Mucosa of rectum (tissue), 2 donors: ENCODE data around the gene ELOVL1.

Experiments used
- H3K27ac ChIP-seq, 2 donors: one replicate each; pipeline ENCODE4 v1.7.0; 2013; ENCODE audit warnings: inconsistent platforms in 2 of 2, low read depth in 2 of 2, low read length in 2 of 2
- H3K27me3 ChIP-seq, 2 donors: one replicate each; pipeline ENCODE4 v1.7.0; 2013; ENCODE audit warnings: low read length in 2 of 2; ENCODE audit not compliant: control insufficient read depth in 2 of 2, insufficient read depth in 2 of 2
- H3K36me3 ChIP-seq, 2 donors: one replicate each; pipeline ENCODE4 v1.7.0; 2013; ENCODE audit warnings: low read length in 2 of 2; ENCODE audit not compliant: control insufficient read depth in 2 of 2, insufficient read depth in 2 of 2
- H3K4me1 ChIP-seq, 2 donors: one replicate each; pipeline ENCODE4 v1.7.0; 2013; ENCODE audit warnings: low read length in 2 of 2, mild to moderate bottlenecking in 1 of 2; ENCODE audit not compliant: control insufficient read depth in 2 of 2, insufficient read depth in 2 of 2
- H3K4me3 ChIP-seq, 2 donors: one replicate each; pipeline ENCODE4 v1.7.0; 2013; ENCODE audit warnings: low read length in 2 of 2
- H3K9ac ChIP-seq, 2 donors: one replicate each; pipeline ENCODE4 v1.7.0; 2013; ENCODE audit warnings: low read length in 2 of 2, low read depth in 1 of 2, mild to moderate bottlenecking in 1 of 2
- H3K9me3 ChIP-seq, 2 donors: one replicate each; pipeline ENCODE4 v1.7.0; 2013; ENCODE audit warnings: low read length in 2 of 2; ENCODE audit not compliant: control insufficient read depth in 2 of 2
- donor health status: healthy.
- donor health status: Normal muscosa, but diverticular disease.

Gene ELOVL1

GRCh38 chr1:43348809-43349593 lies 18.8 kb downstream of the ELOVL1 start:
- H3K9ac ChIP-seq = peak overlapping the region; percentile 88
- H3K4me1 ChIP-seq = peaks cover 16 to 29% of the 10 kb centered on the region in 2 donors
- H3K9me3 ChIP-seq = no peaks in the 10 kb centered on the region
- H3K4me3 ChIP-seq = peak overlapping the region; percentile 67 to 78
- H3K27me3 ChIP-seq = no peaks in the 10 kb centered on the region
- H3K27ac ChIP-seq = peak overlapping the region; percentile 99
- H3K36me3 ChIP-seq = no peaks in the 10 kb centered on the region

- H3K9ac ChIP-seq = peak overlapping the region; percentile 81 to 88
- H3K4me3 ChIP-seq = peak overlapping the region; percentile 67 to 70
- peaks cover 16 to 29% of the 10 kb centered on the region in 2 donors for H3K4me1 ChIP-seq
- H3K27me3 ChIP-seq = no peaks in the 10 kb centered on the region
- no peaks in the 10 kb centered on the region for H3K9me3 ChIP-seq
- no peaks in the 10 kb centered on the region for H3K36me3 ChIP-seq
- peak overlapping the region; percentile 99 for H3K27ac ChIP-seq
Observed at GRCh38 chr1:43348343-43348808, 19.4 kb downstream of the ELOVL1 start.

GRCh38 chr1:43346636-43347035 lies 21.2 kb downstream of the ELOVL1 start:
- H3K9me3 ChIP-seq = no peaks in the 10 kb centered on the region
- peaks cover 16 to 29% of the 10 kb centered on the region in 2 donors for H3K4me1 ChIP-seq
- no peak overlapping the region for H3K4me3 ChIP-seq
- H3K36me3 ChIP-seq = no peaks in the 10 kb centered on the region
- H3K27ac ChIP-seq = no peak overlapping the region
- no peak overlapping the region for H3K9ac ChIP-seq
- no peaks in the 10 kb centered on the region for H3K27me3 ChIP-seq

GRCh38 chr1:43345120-43345519 lies 22.7 kb downstream of the ELOVL1 start:
- H3K4me1 ChIP-seq = peaks cover 16 to 29% of the 10 kb centered on the region in 2 donors
- H3K4me3 ChIP-seq = no peak overlapping the region
- no peak overlapping the region for H3K9ac ChIP-seq
- H3K36me3 ChIP-seq = no peaks in the 10 kb centered on the region
- H3K27ac ChIP-seq = peak overlapping the region; percentile 21 to 56
- H3K9me3 ChIP-seq = no peaks in the 10 kb centered on the region
- H3K27me3 ChIP-seq = no peaks in the 10 kb centered on the region

GRCh38 chr1:43344267-43344850 lies 23.5 kb downstream of the ELOVL1 start:
- H3K9me3 ChIP-seq = no peaks in the 10 kb centered on the region
- H3K9ac ChIP-seq = no peak overlapping the region
- H3K4me3 ChIP-seq = no peak overlapping the region
- no peaks in the 10 kb centered on the region for H3K27me3 ChIP-seq
- peaks cover 11 to 23% of the 10 kb centered on the region in 2 donors for H3K4me1 ChIP-seq
- H3K36me3 ChIP-seq = no peaks in the 10 kb centered on the region
- peak overlapping the region in 1 of 2 donors; percentile 56 for H3K27ac ChIP-seq

- no peaks in the 10 kb centered on the region for H3K27me3 ChIP-seq
- no peaks in the 10 kb centered on the region for H3K36me3 ChIP-seq
- no peak overlapping the region for H3K4me3 ChIP-seq
- peaks cover 0 to 10% of the 10 kb centered on the region in 2 donors for H3K4me1 ChIP-seq
- H3K27ac ChIP-seq = no peak overlapping the region
- H3K9me3 ChIP-seq = no peaks in the 10 kb centered on the region
- no peak overlapping the region for H3K9ac ChIP-seq
Observed at GRCh38 chr1:43340559-43340958, 27.3 kb downstream of the ELOVL1 start.

- no peaks in the 10 kb centered on the region for H3K9me3 ChIP-seq
- H3K9ac ChIP-seq = no peak overlapping the region
- H3K27me3 ChIP-seq = no peaks in the 10 kb centered on the region
- peaks cover 0 to 6% of the 10 kb centered on the region in 2 donors for H3K4me1 ChIP-seq
- no peaks in the 10 kb centered on the region for H3K36me3 ChIP-seq
- no peak overlapping the region for H3K27ac ChIP-seq
- H3K4me3 ChIP-seq = no peak overlapping the region
Observed at GRCh38 chr1:43339584-43340232, 28.1 kb downstream of the ELOVL1 start.

GRCh38 chr1:43338001-43338400 lies 29.8 kb downstream of the ELOVL1 start:
- no peak overlapping the region for H3K9ac ChIP-seq
- no peak overlapping the region for H3K4me3 ChIP-seq
- H3K4me1 ChIP-seq = no peaks in the 10 kb centered on the region
- H3K36me3 ChIP-seq = no peaks in the 10 kb centered on the region
- no peaks in the 10 kb centered on the region for H3K9me3 ChIP-seq
- no peak overlapping the region for H3K27ac ChIP-seq
- no peaks in the 10 kb centered on the region for H3K27me3 ChIP-seq

GRCh38 chr1:43337588-43337987 lies 30.2 kb downstream of the ELOVL1 start, which contains the start of gene MPL:
Gene MPL, plus strand, starts transcription at chr1:43337818. Its CDS starts 31 bp downstream, at chr1:43337849.
- Histone ChIP-seq H3K9me3 (no peaks in the 10 kb centered on the region), H3K4me1 (no peaks in the 10 kb centered on the region), H3K27me3 (no peaks in the 10 kb centered on the region), H3K9ac (no peak within 1 kb of the TSS), H3K36me3 (no peaks in the 10 kb centered on the region), H3K27ac (no peak within 1 kb of the TSS), H3K4me3 (no peak within 1 kb of the TSS)
